Kidney glomerular epithelial cell (primary cell): ENCODE measurements around the gene HOXC12.

Experiments used
- DNase-seq: peaks from one replicate; lab custom pipeline; 2025; lab: John Stamatoyannopoulos, UW

The HOXC12 gene

DNA sequence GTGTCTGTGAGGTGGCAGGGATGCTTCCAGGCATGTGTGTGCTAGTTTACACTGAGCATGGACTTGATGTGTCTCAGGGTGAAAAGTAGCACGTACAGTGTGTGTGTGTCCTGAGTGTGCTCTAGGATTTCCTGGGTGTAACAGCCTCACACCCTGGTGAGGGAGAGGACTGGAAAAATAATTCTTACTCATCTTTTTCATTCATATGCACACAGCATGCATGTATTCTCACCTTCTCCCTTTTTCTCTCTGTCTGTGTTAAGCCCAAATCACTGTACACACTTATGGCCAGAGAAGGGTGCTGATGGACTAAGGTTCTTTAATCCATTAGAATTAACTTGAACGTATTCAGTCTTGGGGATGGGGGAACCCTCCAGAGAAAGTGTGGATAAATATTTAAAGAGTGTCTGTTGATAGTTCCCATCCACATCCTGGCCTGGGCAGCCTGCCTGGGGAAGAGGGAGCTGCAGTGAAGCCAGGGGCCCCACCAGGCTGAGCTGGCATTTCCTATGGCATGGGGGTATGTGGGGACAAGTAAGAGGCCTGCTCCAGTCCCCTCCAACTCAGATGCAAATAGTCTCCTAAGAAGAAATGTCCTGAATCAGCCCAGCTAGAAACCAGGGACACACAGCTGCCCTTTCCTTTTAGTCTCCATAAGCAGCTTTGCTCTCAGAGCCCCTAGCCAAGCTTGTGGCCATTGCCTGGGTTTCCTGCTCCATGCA lies 53.0 kb downstream of the HOXC12 start:
- DNase-seq: no peak

DNA sequence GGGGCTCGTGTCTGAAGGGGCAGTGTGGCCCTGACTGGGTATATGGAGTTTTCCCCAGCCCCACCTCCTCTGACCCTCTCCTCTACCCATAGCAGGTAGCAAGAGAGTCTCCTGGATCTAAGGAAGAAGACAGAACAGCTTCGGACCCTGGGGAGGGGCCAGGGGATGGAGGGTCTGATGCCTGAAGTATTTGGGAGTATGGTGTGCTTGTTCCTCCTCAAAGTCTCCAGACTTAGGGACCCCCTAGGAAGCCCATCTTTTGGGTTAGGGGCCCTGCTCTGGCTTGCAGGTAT lies 53.5 kb downstream of the HOXC12 start:
- DNase-seq: no peak
